H1 (cell line): ENCODE results near the gene B4GALT5. TPM values are rescaled to one million over a fixed set of nuclear protein-coding genes. Genes with fewer than 3 reads are reported as not detected.

ENCODE experiments used
- CTCF ChIA-PET: fragments of 300-600 bp; sonication (Branson Sonifier 250); formaldehyde crosslinking; loops from one replicate; lab custom pipeline; 2021; ENCODE audit not compliant: partially characterized antibody; lab: Charles Lee
- POLR2A ChIA-PET: fragments of 300-600 bp; sonication (Branson Sonifier 250); formaldehyde crosslinking; loops from one replicate; lab custom pipeline; 2021; ENCODE audit warnings: inconsistent platforms; ENCODE audit not compliant: partially characterized antibody; lab: Charles Lee
- DNase-seq, 2 experiments: peaks; one replicate each; pipeline versions ENCODE4 v3.0.0 to v3.0.0-alpha.2; 2010 to 2022; ENCODE audit warnings: low spot score in 2 of 2, low read depth in 1 of 2, mixed read lengths in 1 of 2
- FAIRE-seq: peaks from 2 replicates; lab custom pipeline; 2011; peaks lifted over from hg19 to GRCh38; lab: Jason Lieb, UNC
- H2AFZ ChIP-seq: 2 replicates; pipeline ENCODE4 v1.8.1; 2012; ENCODE audit warnings: low read length, inconsistent platforms
- H2AK5ac ChIP-seq: 2 replicates; pipeline ENCODE4 v1.6.1; 2013; ENCODE audit warnings: low read depth, low read length
- H2BK120ac ChIP-seq: replicated peaks from 2 replicates; pipeline ENCODE3; 2013; ENCODE audit warnings: low read depth, low read length, inconsistent platforms
- H2BK12ac ChIP-seq: 2 replicates; pipeline ENCODE4 v1.6.1; 2013; ENCODE audit warnings: low read depth, low read length
- H2BK15ac ChIP-seq: 2 replicates; pipeline ENCODE4 v1.6.1; 2013; ENCODE audit warnings: low read length
- H2BK20ac ChIP-seq: 2 replicates; pipeline ENCODE4 v1.6.1; 2013; ENCODE audit warnings: low read length
- H2BK5ac ChIP-seq: 2 replicates; pipeline ENCODE4 v1.6.1; 2013; ENCODE audit warnings: low read depth, low read length
- H3K14ac ChIP-seq: 2 replicates; pipeline ENCODE4 v1.6.1; 2013; ENCODE audit warnings: inconsistent platforms; ENCODE audit not compliant: insufficient read length
- H3K18ac ChIP-seq: 2 replicates; pipeline ENCODE4 v1.6.1; 2013; ENCODE audit warnings: low read length; ENCODE audit errors: extremely low read depth
- H3K23ac ChIP-seq: 2 replicates; pipeline ENCODE4 v1.6.1; 2013; ENCODE audit warnings: inconsistent platforms; ENCODE audit not compliant: insufficient read length
- H3K23me2 ChIP-seq: 2 replicates; pipeline ENCODE4 v1.6.1; 2013; ENCODE audit warnings: low read depth, low read length
- H3K27ac ChIP-seq: 2 replicates; pipeline ENCODE4 v1.6.1; 2011; ENCODE audit warnings: low read depth, low read length, inconsistent platforms
- H3K27me3 ChIP-seq, 4 experiments: replicated peaks in 1 of 4; 1 replicate in 1 of 4; 2 replicates in 3 of 4; pipeline versions ENCODE4 v1.6.1 to v1.8.1; 2011 to 2013; ENCODE audit warnings: low read length in 3 of 4, mild to moderate bottlenecking in 3 of 4, inconsistent platforms in 2 of 4, mixed read lengths in 2 of 4, moderate library complexity in 1 of 4; ENCODE audit not compliant: control insufficient read depth in 3 of 4, insufficient read depth in 3 of 4; ENCODE audit errors: extremely low read depth in 1 of 4
- H3K36me3 ChIP-seq, 4 experiments: 2 replicates each; pipeline versions ENCODE4 v1.6.1 to v1.8.1; 2011 to 2013; ENCODE audit warnings: mild to moderate bottlenecking in 4 of 4, low read length in 3 of 4, moderate library complexity in 2 of 4, control low read depth in 1 of 4, inconsistent platforms in 1 of 4; ENCODE audit not compliant: insufficient read depth in 4 of 4, control insufficient read depth in 2 of 4
- H3K4ac ChIP-seq: replicated peaks from 2 replicates; pipeline ENCODE3; 2013; ENCODE audit warnings: low read length, low read depth, mixed read lengths, inconsistent platforms; ENCODE audit not compliant: insufficient read length
- H3K4me1 ChIP-seq, 4 experiments: replicated peaks in 1 of 4; 1 replicate in 1 of 4; 2 replicates in 3 of 4; pipeline versions ENCODE4 v1.6.1 to v1.8.1; 2011 to 2013; ENCODE audit warnings: low read length in 3 of 4, inconsistent platforms in 2 of 4, mixed read lengths in 1 of 4; ENCODE audit not compliant: insufficient read depth in 4 of 4, control insufficient read depth in 3 of 4
- H3K4me2 ChIP-seq, 2 experiments: 2 replicates each; pipeline versions ENCODE4 v1.6.1 to v1.8.1; 2011 to 2013; ENCODE audit warnings: low read depth in 2 of 2, low read length in 2 of 2, control low read depth in 1 of 2, inconsistent platforms in 1 of 2, mild to moderate bottlenecking in 1 of 2; ENCODE audit not compliant: insufficient read depth in 1 of 2
- H3K4me3 ChIP-seq, 4 experiments: fragments of 200-600, 300-600 bp in 1 of 4; sonication (generic), shearing (Covaris generic), sonication (Bioruptor Twin) in 1 of 4; 2 replicates each; pipeline versions ENCODE4 v1.5.1 to v1.8.1; 2011 to 2016; ENCODE audit warnings: low read length in 4 of 4, low read depth in 3 of 4, control low read depth in 2 of 4, inconsistent platforms in 2 of 4, mild to moderate bottlenecking in 2 of 4, mixed read lengths in 1 of 4, moderate library complexity in 1 of 4; ENCODE audit not compliant: insufficient read depth in 2 of 4; ENCODE audit errors: extremely low read depth in 1 of 4
- H3K56ac ChIP-seq: replicated peaks from 2 replicates; pipeline ENCODE3; 2013; ENCODE audit warnings: low read depth, mild to moderate bottlenecking, mixed read lengths, low read length, inconsistent platforms; ENCODE audit not compliant: insufficient read length
- H3K79me1 ChIP-seq: 2 replicates; pipeline ENCODE4 v1.6.1; 2013; ENCODE audit warnings: low read depth, low read length, control low read depth
- H3K79me2 ChIP-seq, 2 experiments: 2 replicates each; pipeline versions ENCODE4 v1.6.1 to v1.8.1; 2012 to 2013; ENCODE audit warnings: low read length in 2 of 2, mild to moderate bottlenecking in 2 of 2, inconsistent platforms in 1 of 2; ENCODE audit not compliant: insufficient read depth in 2 of 2, control insufficient read depth in 1 of 2
- H3K9ac ChIP-seq, 4 experiments: replicated peaks in 1 of 4; 1 replicate in 1 of 4; 2 replicates in 3 of 4; pipeline versions ENCODE4 v1.6.1 to v1.8.1; 2011 to 2013; ENCODE audit warnings: low read depth in 3 of 4, low read length in 3 of 4, control low read depth in 2 of 4, mild to moderate bottlenecking in 2 of 4, moderate library complexity in 2 of 4, inconsistent platforms in 1 of 4; ENCODE audit errors: extremely low read depth in 1 of 4
- H3K9me3 ChIP-seq, 2 experiments: 2 replicates each; pipeline versions ENCODE4 v1.6.1 to v1.8.1; 2012 to 2013; ENCODE audit warnings: mild to moderate bottlenecking in 2 of 2, moderate library complexity in 2 of 2, control low read depth in 1 of 2, inconsistent platforms in 1 of 2, low read depth in 1 of 2, low read length in 1 of 2, mixed read lengths in 1 of 2; ENCODE audit not compliant: insufficient read depth in 2 of 2
- H4K20me1 ChIP-seq, 2 experiments: replicated peaks in 1 of 2; 2 replicates each; pipeline versions ENCODE3 to v1.8.1; 2011 to 2013; ENCODE audit warnings: inconsistent platforms in 2 of 2, low read length in 2 of 2, mild to moderate bottlenecking in 1 of 2; ENCODE audit not compliant: insufficient read depth in 2 of 2, control insufficient read depth in 1 of 2
- H4K5ac ChIP-seq: 2 replicates; pipeline ENCODE4 v1.6.1; 2013; ENCODE audit warnings: low read length, low read depth, mixed read lengths, inconsistent platforms; ENCODE audit not compliant: insufficient read length
- H4K8ac ChIP-seq: 2 replicates; pipeline ENCODE4 v1.8.0; 2013; ENCODE audit warnings: mild to moderate bottlenecking, moderate library complexity, low read length, inconsistent platforms; ENCODE audit not compliant: insufficient read depth; ENCODE audit errors: extremely low read depth
- H4K91ac ChIP-seq: replicated peaks from 2 replicates; pipeline ENCODE3; 2013; ENCODE audit warnings: low read length, mixed read lengths, inconsistent platforms; ENCODE audit not compliant: insufficient read length
- BACH1 ChIP-seq: IDR thresholded peaks from 2 replicates; pipeline ENCODE4 v1.6.1; 2012; ENCODE audit warnings: low read length, improper control_type of control experiment
- KDM1A ChIP-seq: fragments of 200-600, 300-600 bp; sonication (generic); IDR thresholded peaks from 2 replicates; pipeline ENCODE4 v1.7.1; 2016; ENCODE audit warnings: mild to moderate bottlenecking, low read length, borderline replicate concordance
- WGBS, 2 experiments: shearing (Covaris generic) in 1 of 2; methylation state at CpG; one replicate each; pipeline versions ENCODE4 v1.1.6 to v1.1.7; 2013 to 2015; ENCODE audit warnings: low lambda C conversion rate in 2 of 2, mixed read lengths in 2 of 2, inconsistent platforms in 1 of 2, low coverage in 1 of 2, missing lambda C conversion rate in 1 of 2; ENCODE audit not compliant: insufficient replicate concordance in 2 of 2, insufficient coverage in 1 of 2, insufficient read length in 1 of 2; ENCODE audit errors: extremely low coverage in 1 of 2, missing lambda C conversion rate in 1 of 2; 5-methylcytosine and 5-hydroxymethylcytosine counted together
- polyA plus RNA-seq, 7 experiments: library from polyadenylated mRNA; depleted of rRNA in 3 of 7; stranded (reverse) in 5 of 7; unstranded in 2 of 7; fragments of >200 nt in 5 of 7; fragments of 200-250 nt in 2 of 7; gene quantifications; 1 replicate in 5 of 7; 2 replicates in 1 of 7; 4 replicates in 1 of 7; pipeline versions ENCODE4 v1.2.1 to v1.2.3, GENCODE V29; 2011 to 2013; ENCODE audit warnings: missing spikeins in 2 of 7, mixed read lengths in 2 of 7
- total RNA-seq: library from RNA; stranded (reverse); fragmentation: NEBNext Ultra II Directional; extraction: Animal tissue kit (Norgen Biotek cat#: 25700); gene quantifications from 2 replicates; pipeline ENCODE4 v1.2.1, GENCODE V29; 2021

B4GALT5 gene
- total and polyA plus RNA-seq, 2 of the 8 experiments (the other 6 are each of a cell fraction or from before 2014, with no cell fraction given): 46.5 to 75.4 TPM

- FAIRE-seq: no peak
- H3K9me3 ChIP-seq: no peaks in the 10 kb centered on the region
- no peak overlapping the region for H4K91ac ChIP-seq
- no peak overlapping the region for H2AK5ac ChIP-seq
- POLR2A ChIA-PET: interaction anchor here (1.6 kb wide), 1 partner anchor 39 kb away, joined by 5 read pairs; no protein-coding TSS in a partner anchor
- H2BK20ac ChIP-seq: peak overlapping the region; percentile 13; the same call in 1 of the 2 replicates
- no peak overlapping the region for H4K8ac ChIP-seq
- H2BK120ac ChIP-seq: no peak overlapping the region
- no peak overlapping the region for H3K14ac ChIP-seq
- DNase-seq: no peak
- H3K4me3 ChIP-seq: no peak overlapping the region
- no peak overlapping the region for H3K4me2 ChIP-seq
- H3K36me3 ChIP-seq: no peaks in the 10 kb centered on the region
- WGBS, 2 experiments: 94% methylated on average over 6 of the region's 6 CpGs; no CpG with 5 or more reads in 1 of the 2 experiments
- no peak overlapping the region for H3K9ac ChIP-seq
- H2AFZ ChIP-seq: no peak overlapping the region
- H3K79me1 ChIP-seq: no peaks in the 10 kb centered on the region
- no peak overlapping the region for H3K4ac ChIP-seq
- H3K23ac ChIP-seq: no peak overlapping the region
- no peak overlapping the region for H2BK5ac ChIP-seq
- no peak overlapping the region for H2BK12ac ChIP-seq
- no peaks in the 10 kb centered on the region for H3K79me2 ChIP-seq
- H3K27ac ChIP-seq: no peak overlapping the region
- no peaks in the 10 kb centered on the region for H3K27me3 ChIP-seq
- H3K18ac ChIP-seq: no peak overlapping the region
- peaks cover 0 to 3% of the 10 kb centered on the region in 2 experiments for H4K20me1 ChIP-seq
- no peaks in the 10 kb centered on the region for H3K4me1 ChIP-seq
- CTCF ChIA-PET: interaction anchor here (0.9 to 11.2 kb wide), 6 partner anchors 16 to 56 kb away, joined by 3 to 88 read pairs (median 6); no protein-coding TSS in a partner anchor
- no peak overlapping the region for H2BK15ac ChIP-seq
- TF ChIP-seq KDM1A: peak; percentile 45; the same call in 1 of the 2 replicates
- TF ChIP-seq BACH1: no peak
- no peak overlapping the region for H3K56ac ChIP-seq
- peaks cover 7% of the 10 kb centered on the region; the same call in 1 of the 2 replicates for H3K23me2 ChIP-seq
- no peak overlapping the region for H4K5ac ChIP-seq
Observed at GRCh38 chr20:49589747-49590146, 123.9 kb downstream of the B4GALT5 start.
